GM18873 (cell line): ENCODE measurements around the gene GCH1.
"Not testable (repeated sequence)": the region's sequence is repeated elsewhere in the genome, so short reads cannot be mapped to it uniquely, and the experiment has no call there.

Source experiments
- ATAC-seq: cut with Tn5 transposase; IDR thresholded peaks from one replicate; pipeline ENCODE4 v1.9.1; 2021; ENCODE audit warnings: mild to moderate bottlenecking, moderate library complexity, moderate number of reproducible peaks; ENCODE audit not compliant: unreplicated experiment, low FRiP score

Gene GCH1

DNA sequence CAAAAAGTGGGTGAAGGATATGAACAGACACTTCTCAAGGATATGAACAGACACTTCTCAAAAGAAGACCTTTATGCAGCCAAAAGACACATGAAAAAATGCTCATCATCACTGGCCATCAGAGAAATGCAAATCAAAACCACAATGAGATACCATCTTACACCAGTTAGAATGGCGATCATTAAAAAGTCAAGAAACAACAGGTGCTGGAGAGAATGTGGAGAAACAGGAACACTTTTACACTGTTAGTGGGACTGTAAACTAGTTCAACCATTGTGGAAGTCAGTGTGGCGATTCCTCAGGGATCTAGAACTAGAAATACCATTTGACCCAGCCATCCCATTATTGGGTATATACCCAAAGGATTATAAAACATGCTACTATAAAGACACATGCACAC is 27.0 kb downstream of the GCH1 start:
- not testable (repeated sequence) for ATAC-seq

DNA sequence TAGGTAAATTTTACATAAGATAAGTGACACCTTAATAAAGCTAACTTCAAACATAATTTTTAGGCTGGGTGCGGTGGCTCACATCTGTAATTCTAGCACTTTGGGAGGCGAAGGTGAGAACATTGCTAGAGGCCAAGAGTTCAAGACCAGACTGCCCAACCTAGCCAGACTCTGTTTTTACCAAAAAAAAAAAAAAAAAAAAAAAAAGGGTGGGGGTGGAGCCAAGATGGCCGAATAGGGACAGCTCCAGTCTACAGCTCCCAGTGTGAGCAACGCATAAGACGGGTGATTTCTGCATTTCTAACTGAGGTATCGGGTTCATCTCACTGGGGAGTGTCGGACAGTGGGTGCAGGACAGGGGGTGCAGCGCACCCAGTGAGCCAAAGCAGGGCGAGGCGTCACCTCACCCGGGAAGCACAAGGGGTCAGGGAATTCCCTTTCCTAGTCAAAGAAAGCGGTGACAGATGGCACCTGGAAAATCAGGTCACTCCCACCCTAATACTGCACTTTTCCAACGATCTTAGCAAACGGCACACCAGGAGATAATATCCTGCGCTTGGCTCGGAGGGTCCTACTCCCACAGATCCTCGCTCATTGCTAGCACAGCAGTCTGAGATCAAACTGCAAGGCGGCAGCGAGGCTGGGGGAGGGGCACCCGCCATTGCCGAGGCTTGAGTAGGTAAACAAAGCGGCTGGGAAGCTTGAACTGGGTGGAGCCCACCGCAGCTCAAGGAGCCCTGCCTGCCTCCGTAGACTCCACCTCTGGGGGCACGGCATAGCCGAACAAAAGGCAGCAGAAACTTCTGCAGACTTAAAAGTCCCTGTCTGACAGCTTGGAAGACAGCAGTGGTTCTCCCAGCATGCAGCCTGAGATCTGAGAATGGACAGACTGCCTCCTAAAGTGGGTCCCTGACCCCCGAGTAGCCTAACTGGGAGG is 32.2 kb downstream of the GCH1 start:
- not testable (repeated sequence) for ATAC-seq

DNA sequence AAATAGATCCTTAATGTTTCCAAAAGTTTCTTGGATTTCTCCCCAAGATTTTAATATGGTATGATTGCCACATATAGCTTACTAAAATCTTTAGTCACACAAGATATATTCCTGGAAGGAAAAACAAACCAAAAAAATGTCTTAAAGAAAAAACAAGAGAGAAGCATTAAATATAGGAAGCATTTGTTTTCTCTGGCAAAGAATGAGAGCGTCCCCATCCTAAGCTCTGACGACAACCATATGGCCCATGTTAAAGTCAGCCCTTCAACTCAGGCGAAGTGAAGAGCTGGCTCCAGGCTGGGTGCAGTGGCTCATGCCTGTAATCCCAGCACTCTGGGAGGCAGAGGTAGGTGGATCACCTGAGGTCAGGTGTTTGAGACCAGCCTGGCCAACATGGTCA is 35.6 kb downstream of the GCH1 start:
- ATAC-seq: no peak

DNA sequence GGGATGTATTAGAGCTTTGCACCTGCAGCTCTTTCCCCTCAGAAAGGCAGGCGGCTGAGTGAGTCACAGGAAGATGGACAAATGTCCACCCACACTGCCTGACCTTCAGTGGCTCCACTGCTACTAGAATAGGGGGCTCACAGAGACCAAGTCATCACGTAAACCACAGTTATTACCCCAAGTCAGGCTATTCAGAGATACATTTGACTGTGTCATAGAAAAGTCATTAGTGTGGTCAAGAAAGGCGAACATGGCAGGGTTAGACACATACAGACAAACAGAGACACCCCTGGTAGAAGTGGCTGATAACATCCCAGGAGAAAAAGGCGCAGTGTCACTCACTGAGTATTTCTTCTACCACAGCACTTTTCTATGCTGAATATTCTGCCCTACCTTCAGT is 36.0 kb downstream of the GCH1 start:
- ATAC-seq: no peak

DNA sequence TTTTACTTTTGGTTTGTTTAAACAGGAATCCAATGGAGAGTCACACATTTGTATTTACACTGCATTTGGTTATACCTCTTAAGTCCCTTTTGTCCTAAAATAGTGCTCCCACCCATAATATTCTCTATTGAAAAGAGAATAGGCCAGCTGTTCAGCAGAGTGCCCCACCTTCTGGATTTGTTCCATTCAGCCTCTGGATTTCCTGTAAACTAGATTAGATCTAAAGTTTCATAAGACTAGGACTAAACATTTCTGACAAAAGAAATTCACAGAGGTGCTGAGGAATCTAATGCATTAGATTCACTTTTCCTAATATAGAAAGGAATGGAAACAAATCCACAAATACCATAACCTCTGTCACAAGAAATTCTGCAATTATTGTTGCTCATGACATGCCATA is 38.1 kb downstream of the GCH1 start:
- no peak for ATAC-seq

DNA sequence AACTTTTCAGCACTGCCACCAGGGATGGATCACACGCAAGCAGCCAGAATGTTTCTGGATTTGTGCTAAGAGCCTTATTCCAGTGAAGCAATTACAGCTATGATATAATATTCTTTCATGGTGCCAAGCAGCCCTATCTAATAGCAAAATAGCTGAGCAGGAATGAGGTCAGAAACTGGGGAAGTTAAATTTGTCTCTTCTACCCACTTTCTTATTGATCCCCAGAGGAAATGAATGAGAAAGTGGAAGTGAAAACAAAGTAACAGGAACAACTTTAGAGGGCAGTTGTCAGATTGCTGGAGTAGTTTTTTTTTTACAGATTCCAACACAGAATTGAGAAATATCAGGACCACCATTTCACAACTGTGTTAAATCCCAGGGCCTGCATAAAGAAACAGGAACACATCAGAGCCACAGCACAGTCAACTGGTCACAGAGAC is 44.8 kb downstream of the GCH1 start:
- no peak for ATAC-seq

DNA sequence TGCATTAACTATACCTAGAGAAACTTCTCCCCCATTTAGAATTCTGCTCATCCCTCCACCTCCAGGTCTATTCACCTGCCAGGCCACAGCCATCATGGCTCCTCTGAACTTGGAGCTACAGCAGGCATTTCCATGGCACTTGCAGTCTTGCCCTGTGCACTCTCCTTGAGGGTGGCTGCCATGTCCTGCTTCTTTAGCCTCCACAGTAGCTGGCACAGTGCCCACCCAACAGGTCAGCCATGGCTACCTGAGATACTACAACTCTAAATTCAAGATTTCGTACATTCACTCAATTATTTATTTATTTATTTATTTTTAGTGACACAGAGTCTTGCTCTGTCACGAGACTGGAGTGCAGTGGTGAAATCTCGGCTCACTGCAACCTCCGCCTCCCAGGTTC is 46.5 kb downstream of the GCH1 start:
- ATAC-seq: no peak

DNA sequence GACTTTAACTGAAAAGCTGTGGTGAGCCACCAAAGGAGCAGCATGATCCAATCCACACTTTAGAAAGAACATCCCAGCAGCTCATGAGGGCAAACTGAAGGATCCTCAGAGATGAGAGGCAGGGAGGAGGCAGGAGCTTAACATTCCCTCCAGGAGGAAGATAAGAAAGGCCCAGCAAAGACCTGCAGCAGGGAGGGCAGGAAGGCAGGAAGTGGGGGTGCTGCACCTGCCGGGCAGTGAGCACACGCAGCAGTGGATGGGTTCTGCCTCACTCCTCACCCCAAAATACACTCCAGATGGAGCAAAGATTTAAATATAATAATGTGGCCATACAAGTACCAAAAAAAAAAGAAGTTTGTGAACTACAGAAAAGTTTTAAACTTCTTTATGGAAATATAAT is 48.4 kb downstream of the GCH1 start:
- ATAC-seq: no peak

DNA sequence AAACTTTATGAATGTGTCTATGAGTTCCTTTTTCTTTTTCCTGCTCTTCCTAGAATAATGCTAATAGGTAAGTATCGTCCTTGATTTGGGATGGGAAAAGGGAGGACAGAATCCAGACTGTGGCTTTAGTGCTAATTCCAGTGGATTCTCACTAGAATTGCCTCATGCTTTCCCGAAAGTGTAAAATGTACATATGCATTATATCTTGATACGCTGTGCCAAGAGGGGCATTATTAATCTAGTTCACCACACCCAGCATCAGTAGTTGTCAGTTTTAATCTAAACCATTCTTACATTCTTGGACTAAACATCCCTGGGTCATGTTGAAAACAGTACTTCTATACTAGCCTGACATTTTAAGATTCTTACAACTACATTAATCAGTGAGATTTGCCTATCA is 49.3 kb downstream of the GCH1 start:
- ATAC-seq: no peak

DNA sequence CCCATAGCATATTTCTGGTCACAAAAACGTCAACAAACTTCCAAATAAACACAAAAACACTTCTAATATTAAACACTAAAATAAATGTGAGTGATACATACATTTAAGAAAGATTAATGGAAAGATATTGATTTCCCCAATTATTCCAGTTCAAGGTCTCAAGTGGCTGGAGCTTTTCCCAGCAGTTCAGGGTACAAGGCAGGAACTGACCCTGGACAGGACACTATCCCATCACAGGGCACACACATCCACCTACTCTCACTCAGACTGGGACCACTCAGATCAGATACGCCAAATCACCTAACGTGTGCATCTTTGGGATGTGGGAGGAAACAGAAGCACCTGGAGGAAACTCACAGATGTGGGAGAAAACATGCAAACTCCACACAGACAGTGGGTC is 50.4 kb downstream of the GCH1 start:
- ATAC-seq: no peak

DNA sequence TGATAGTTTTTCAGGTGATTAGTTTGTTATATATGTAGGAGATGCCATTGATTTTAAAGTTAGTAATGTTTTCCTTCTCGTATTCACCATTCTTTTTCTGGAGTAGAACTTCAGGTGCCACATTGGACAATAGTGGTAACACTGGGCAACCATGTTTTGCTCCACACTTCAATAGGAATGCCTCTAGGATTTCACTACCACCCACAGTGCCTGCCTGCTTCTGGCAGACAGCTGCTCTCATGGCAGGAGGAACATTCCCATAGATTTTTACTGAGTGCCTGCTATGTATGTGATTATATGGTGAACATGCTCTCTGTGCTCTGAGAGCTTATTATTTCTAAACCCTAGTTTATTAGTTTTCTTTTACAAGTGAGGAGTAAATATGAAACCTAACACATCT is 53.7 kb downstream of the GCH1 start:
- ATAC-seq: no peak

DNA sequence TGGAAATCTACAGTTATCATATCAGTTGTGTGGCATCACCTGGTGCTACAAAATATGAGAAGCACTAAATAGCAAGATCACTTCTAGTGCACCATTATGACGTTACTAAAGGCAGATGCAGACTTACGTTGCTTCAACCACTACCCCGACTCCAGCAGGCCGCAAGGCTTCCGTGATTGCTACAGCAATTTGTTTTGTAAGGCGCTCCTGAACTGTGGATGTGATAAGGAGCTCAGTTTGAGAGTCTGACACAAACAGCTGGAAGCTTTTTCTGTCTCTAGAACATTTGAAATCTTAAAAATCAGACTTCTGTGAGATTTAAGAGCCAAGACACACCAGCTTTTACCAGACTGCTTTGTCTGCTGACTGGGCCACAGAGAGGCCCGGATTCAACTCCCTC is 57.0 kb downstream of the GCH1 start:
- ATAC-seq: no peak

DNA sequence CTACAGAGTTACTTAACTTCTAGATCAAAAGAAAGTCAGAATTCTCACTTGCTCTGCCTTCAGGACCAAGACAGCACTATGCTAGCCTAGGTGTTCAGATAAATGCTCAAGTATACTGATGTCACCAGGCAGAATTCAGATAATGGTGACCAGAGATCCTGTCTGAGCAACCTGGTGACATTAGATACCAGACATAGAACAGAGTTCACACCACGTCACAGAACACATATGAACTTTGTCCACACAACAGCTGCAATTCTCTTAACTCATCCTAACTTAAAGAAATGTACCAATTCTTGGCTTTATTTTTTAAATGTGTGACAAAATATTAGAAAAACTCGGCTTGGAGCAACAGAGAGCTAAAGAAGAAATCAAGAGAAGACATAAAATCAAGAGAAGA is 58.1 kb downstream of the GCH1 start:
- no peak for ATAC-seq

DNA sequence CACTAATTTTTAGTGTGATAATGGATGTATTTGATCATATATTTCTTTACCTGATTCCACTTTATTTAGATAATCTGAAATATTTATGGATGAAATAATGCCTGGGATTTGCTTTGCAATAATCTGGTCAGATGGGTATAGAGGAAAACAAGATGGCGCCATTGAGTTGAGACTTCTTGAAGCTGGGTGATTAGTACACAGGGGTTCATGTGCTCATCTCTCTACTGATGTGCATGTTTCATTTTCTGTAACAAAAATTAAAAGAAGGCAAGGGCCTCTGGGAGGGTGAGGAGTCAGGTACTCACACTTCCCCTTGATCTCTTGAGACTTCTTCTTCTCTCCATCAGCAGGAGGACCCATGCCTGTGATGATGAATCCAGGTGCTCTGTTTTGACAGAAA is 61.8 kb downstream of the GCH1 start:
- ATAC-seq: no peak

DNA sequence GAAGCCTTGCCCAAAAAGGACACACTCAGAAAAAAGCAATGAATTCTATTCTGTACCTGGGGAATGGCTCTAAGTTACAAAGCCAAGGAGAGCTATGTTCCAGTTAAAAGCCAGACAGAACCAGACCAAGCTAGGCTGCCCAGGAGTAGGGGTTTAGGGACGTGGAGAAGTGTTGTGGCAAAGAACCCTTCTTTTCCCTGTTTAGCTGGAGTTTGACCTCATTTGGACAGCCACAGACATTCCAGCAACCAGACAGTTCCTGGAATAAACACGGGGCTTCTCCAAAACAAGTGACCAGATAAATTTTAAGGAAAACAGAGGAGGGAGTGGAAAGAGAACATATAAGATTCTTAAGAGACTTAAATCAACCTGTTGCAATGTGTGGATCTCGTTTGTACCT is 62.3 kb downstream of the GCH1 start:
- ATAC-seq: no peak

DNA sequence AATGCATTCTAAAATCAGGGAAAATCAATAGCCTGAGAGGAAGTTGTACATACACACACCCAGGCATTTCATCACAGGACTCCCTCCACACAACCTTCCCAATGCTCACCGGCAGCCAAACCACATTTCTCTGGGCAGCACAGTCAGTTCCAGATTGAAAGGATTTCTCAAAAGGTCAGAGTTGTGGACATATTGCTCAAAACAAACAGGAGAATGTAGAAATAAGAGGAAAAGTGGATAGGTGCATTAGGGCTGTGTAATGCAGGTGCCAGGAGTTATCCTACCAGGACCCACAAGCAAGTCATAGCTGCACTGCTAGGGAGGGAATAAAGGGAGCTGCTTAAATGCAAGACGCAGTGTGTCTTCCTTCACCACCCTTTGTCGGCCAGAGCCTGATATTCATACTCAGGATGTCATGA is 62.9 kb downstream of the GCH1 start:
- no peak for ATAC-seq

DNA sequence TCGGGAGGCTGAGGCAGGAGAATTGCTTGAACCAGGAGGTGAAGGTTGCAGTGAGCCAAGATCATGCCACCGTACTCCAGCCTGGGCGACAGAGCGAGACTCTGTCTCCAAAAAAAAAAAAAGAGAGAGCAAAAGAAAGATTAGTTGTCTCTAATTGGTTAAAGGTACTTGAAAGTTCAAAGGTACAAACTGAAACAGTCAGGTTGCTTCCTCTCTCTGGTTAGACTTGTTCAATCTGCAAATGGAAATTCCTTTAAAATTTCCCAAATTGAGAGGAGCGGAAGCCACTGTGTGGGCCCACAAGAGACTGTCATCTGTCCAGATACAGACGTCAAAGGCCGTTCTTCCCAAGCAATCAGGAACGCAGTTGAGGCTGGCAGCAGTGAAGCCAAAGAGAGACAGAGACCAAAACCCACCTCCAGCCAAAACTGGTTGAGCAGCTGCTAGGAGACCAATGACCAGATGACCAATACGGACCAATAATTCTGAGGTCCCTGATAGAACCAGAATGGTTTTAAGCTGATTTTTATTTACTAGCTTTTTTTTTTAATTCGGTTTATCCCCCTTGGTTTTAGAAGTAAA is 63.6 kb downstream of the GCH1 start:
- ATAC-seq: no peak

DNA sequence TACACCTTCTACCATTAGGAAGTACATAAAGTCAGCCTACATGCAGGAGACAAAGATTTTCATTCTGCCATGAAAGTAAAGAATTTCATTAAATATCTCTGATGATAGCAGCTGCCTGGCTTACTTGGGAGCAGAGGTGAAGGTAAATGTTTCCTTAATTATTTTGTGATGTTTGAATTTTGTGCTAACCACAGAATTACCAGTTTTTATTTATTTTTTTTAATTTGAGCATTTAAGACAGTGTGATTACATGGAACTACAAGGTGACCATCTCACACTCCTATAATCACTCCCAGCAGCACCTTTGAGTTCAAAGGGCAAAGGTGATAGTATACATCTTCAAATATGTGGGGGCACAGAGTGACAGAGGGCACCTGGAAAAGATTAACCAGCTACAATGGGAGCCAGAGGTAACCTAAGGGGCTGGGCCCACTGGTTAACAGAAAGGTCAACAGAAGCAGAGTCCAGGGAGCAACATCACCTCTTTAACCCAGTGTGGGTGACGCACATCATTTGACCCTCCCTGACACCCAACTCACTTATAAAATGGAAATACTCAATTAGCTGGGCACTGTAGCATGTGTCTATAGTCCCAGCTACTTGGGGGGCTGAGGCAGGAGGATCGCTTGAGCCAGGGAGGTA is 65.0 kb downstream of the GCH1 start:
- ATAC-seq: no peak

DNA sequence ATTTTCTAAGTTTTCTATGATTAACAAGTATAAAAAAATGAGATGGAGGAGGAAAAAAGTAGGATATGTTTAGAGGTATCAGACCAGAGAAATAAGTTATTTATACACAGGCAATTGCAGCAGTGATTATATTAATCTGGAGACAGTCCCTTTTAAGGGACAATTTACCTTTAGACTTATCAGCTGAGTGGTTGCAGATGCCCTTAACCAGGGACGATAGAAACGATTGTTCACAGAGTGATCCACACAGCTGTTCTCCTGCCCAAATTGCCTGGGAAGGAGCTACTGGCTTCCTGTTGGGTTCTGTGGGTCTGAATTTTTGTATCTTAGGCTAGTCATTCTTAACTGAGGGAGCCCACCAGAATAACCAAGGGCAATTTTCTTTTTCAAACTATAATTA is 66.4 kb downstream of the GCH1 start:
- ATAC-seq: no peak

DNA sequence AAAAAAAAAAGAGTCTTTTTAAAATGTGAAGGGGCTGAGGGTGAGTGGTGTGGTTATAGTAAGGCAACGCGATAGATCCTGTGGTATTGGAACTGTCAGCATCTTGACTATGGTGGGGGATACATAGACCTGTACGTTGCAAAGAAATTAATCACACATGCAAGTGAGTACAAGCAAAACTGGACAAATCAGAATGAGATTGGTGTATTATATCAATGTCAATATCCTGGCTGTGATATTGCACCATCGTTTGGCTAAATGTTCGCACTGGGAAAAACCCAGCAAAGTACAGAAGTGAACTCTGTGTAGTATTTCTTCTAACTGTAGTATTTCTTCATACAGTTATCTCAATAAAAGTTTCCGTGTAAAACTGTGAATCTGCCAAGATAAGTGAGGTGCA is 67.9 kb downstream of the GCH1 start:
- ATAC-seq: no peak

DNA sequence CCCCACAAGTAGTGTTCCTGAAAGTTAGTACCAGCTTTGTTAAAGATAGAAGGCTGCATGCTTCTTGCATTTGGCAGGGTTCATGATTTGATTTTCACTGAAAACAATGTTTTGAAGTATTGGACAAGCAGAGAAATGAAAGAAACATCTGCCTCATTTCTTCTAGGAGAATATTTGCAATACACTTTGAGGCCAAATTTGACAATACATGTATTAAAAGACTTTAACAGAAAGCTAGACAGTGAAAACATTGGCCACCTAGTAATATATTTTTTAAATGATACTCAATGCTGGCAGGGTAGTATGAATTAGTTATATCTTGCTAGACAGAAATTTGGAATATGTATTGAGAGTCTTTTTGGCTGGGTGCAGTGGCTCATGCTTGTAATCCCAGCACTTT is 68.5 kb downstream of the GCH1 start:
- no peak for ATAC-seq

DNA sequence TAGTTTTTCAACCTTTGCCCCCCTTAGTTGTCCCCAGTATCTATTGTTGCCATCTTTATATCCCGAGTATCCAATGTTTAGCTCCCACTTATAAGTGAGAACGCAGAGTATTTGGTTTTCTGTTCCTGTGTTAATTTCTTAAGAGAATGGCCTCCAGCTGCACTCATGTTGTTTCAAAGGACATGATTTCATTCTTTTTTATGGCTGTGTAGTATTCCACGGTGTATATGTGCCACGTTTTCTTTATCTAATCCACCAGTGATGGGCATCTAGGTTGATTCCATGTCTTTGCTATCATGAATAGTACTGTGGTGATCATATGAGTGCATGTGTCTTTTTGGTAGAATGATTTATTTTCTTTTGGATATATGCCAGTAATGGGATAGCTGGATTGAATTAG is 72.0 kb downstream of the GCH1 start:
- no peak for ATAC-seq
